Measurements from ENCODE around the gene MAD2L1. TPM values are rescaled to one million over a fixed set of nuclear protein-coding genes. Genes with fewer than 3 reads are reported as not detected.

The MAD2L1 gene
- total and polyA plus RNA-seq, 2 donors (not counting 3 experiments of a cell fraction or from before 2014, with no cell fraction given) = 15.6 to 41.4 TPM

GRCh38 chr4:120111745-120112144 lies 45.1 kb upstream of the MAD2L1 start:
- Histone ChIP-seq H3K36me3 (ENCODE audit: control insufficient read depth in 2 of 2, extremely low read depth in 1 of 2, insufficient read depth in 2 of 2, low read length in 2 of 2) (no peaks in the 10 kb centered on the region), H4K20me1 (replicated peaks; ENCODE audit: control insufficient read depth, extremely low read depth, insufficient read depth, low read length) (no peaks in the 10 kb centered on the region), H3K4me1 (ENCODE audit: control insufficient read depth, extremely low read depth, insufficient read depth, low read length) (no peaks in the 10 kb centered on the region), H3K4me3 (replicated peaks in 1 of 3; ENCODE audit: insufficient read depth in 1 of 3, low read depth in 1 of 3, low read length in 3 of 3) (no peak overlapping the region), H2AFZ (ENCODE audit: low read depth, low read length) (no peak overlapping the region), H3K27me3 (ENCODE audit: control insufficient read depth in 2 of 2, insufficient read depth in 2 of 2, low read length in 2 of 2) (no peaks in the 10 kb centered on the region), H3K4me2 (ENCODE audit: insufficient read depth, low read length) (no peak overlapping the region), H3K27ac (ENCODE audit: insufficient read depth, low read depth, low read length) (no peak overlapping the region), H3K9me1 (replicated peaks; ENCODE audit: control insufficient read depth, extremely low read depth, insufficient read depth, low read length) (no peaks in the 10 kb centered on the region), H3K79me2 (ENCODE audit: control insufficient read depth, insufficient read depth, low read length) (no peaks in the 10 kb centered on the region), H3K9ac (replicated peaks; ENCODE audit: extremely low read depth, insufficient read depth, low read length) (no peak overlapping the region), H3K9me3 (replicated peaks; ENCODE audit: control insufficient read depth, insufficient read depth, low read length) (no peaks in the 10 kb centered on the region)
- intact Hi-C loops (cut with micrococcal nuclease) (no loop called here), dilution Hi-C loops (cut with MboI; ENCODE audit: extremely low pct_ligation_motif_present, low sequenced_read_pairs) (no loop called here)
- FAIRE-seq = no peak
- TF ChIP-seq JUN (IDR thresholded peaks at IDR 0.05; ENCODE audit: borderline replicate concordance, insufficient read depth, insufficient read length, low read depth) (no peak), MYC (IDR thresholded peaks at IDR 0.05; ENCODE audit: low read depth, low read length) (no peak), GATA2 (IDR thresholded peaks at IDR 0.05; ENCODE audit: insufficient read depth, insufficient read length, low read depth, low read length) (no peak), POLR2AphosphoS5 (IDR thresholded peaks at IDR 0.05; ENCODE audit: insufficient read depth, low read depth, low read length) (no peak), MAX (IDR thresholded peaks at IDR 0.05; ENCODE audit: insufficient read depth, insufficient read length) (no peak), POLR2A (IDR thresholded peaks at IDR 0.05; ENCODE audit: low read depth, low read length) (no peak), FOS (IDR thresholded peaks at IDR 0.05; ENCODE audit: borderline replicate concordance, insufficient read depth, low read length) (no peak), EZH2 (IDR thresholded peaks at IDR 0.05; ENCODE audit: borderline replicate concordance, low read depth, low read length, severe bottlenecking) (no peak)
- TF ChIP-seq, protein P1, sequence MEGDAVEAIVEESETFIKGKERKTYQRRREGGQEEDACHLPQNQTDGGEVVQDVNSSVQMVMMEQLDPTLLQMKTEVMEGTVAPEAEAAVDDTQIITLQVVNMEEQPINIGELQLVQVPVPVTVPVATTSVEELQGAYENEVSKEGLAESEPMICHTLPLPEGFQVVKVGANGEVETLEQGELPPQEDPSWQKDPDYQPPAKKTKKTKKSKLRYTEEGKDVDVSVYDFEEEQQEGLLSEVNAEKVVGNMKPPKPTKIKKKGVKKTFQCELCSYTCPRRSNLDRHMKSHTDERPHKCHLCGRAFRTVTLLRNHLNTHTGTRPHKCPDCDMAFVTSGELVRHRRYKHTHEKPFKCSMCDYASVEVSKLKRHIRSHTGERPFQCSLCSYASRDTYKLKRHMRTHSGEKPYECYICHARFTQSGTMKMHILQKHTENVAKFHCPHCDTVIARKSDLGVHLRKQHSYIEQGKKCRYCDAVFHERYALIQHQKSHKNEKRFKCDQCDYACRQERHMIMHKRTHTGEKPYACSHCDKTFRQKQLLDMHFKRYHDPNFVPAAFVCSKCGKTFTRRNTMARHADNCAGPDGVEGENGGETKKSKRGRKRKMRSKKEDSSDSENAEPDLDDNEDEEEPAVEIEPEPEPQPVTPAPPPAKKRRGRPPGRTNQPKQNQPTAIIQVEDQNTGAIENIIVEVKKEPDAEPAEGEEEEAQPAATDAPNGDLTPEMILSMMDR (IDR thresholded peaks at IDR 0.05; ENCODE audit: extremely low read depth in 1 of 2, insufficient read depth in 1 of 2, low read depth in 1 of 2, low read length in 2 of 2) = no peak
- BruUV-seq (replicated peaks) = no TSS peak
- CTCF ChIA-PET = interaction anchor here (1.5 kb wide), 1 partner anchor 9 kb away, joined by 4 read pairs; no protein-coding TSS in a partner anchor
- no peak for DNase-seq (ENCODE audit: low read depth, low spot score)
- POLR2A ChIA-PET = no interaction called here
